B cell (primary cell): ENCODE results near the gene ASTN2.

Source experiments
- CTCF ChIP-seq: fragments of 200-600 bp; IDR thresholded peaks from one replicate; pipeline ENCODE4 v1.8.0; 2022; ENCODE audit warnings: antibody characterized with exemption, mild to moderate bottlenecking
- EZH2 ChIP-seq: IDR thresholded peaks from 2 replicates; pipeline ENCODE4 v1.6.1; 2012; ENCODE audit warnings: borderline replicate concordance, low read depth, mild to moderate bottlenecking, moderate library complexity, low read length; ENCODE audit not compliant: insufficient read depth, poor library complexity, severe bottlenecking

- TF ChIP-seq EZH2 (no peak), CTCF (no peak)
These were observed 136.3 kb downstream of the ASTN2 start for GRCh38 chr9:117278471-117279035.
